WTC11 (cell line): Measurements from ENCODE around the gene TBC1D12. TPM values are rescaled to one million over a fixed set of nuclear protein-coding genes. Genes with fewer than 3 reads are reported as not detected.

ENCODE experiments used
- ATF1 ChIP-seq: sonication (generic); formaldehyde crosslinking; IDR thresholded peaks from 2 replicates; pipeline ENCODE4 v1.8.1; 2023; ENCODE audit warnings: mild to moderate bottlenecking, moderate library complexity, missing genetic modification reagents
- ELF4 ChIP-seq: sonication (generic); formaldehyde crosslinking; IDR thresholded peaks from 2 replicates; pipeline ENCODE4 v1.8.1; 2022; ENCODE audit warnings: low read depth, mild to moderate bottlenecking, moderate library complexity, missing genetic modification reagents
- FOXP1 ChIP-seq: sonication (generic); formaldehyde crosslinking; IDR thresholded peaks from 2 replicates; pipeline ENCODE4 v1.8.0; 2022; ENCODE audit warnings: missing genetic modification reagents, mild to moderate bottlenecking, moderate library complexity, borderline replicate concordance
- GRHL2 ChIP-seq: fragments of 250-450 bp; sonication (Bioruptor Pico); IDR thresholded peaks from 2 replicates; pipeline ENCODE4 v1.8.0; 2022; ENCODE audit warnings: mild to moderate bottlenecking, moderate library complexity; ENCODE audit not compliant: insufficient replicate concordance, severe bottlenecking
- MYBL2 ChIP-seq: sonication (generic); formaldehyde crosslinking; IDR thresholded peaks from 2 replicates; pipeline ENCODE4 v1.8.1; 2023; ENCODE audit warnings: mild to moderate bottlenecking, moderate library complexity, missing genetic modification reagents
- NR3C1 ChIP-seq: sonication (generic); formaldehyde crosslinking; conservative IDR thresholded peaks from 2 replicates; pipeline ENCODE4 v1.8.1; 2023; ENCODE audit warnings: low read depth, mild to moderate bottlenecking, missing genetic modification reagents
- SMAD3 ChIP-seq: sonication (generic); formaldehyde crosslinking; IDR thresholded peaks from 2 replicates; pipeline ENCODE4 v1.8.0; 2022; ENCODE audit warnings: missing genetic modification reagents, mild to moderate bottlenecking, borderline replicate concordance
- TEAD1 ChIP-seq: sonication (generic); formaldehyde crosslinking; IDR thresholded peaks from 2 replicates; pipeline ENCODE4 v1.8.0; 2022; ENCODE audit warnings: mild to moderate bottlenecking, missing genetic modification reagents
- ZNF263 ChIP-seq: sonication (generic); formaldehyde crosslinking; IDR thresholded peaks from 2 replicates; pipeline ENCODE4 v1.8.1; 2022; ENCODE audit warnings: low read depth, mild to moderate bottlenecking, moderate library complexity, missing genetic modification reagents
- ZNF423 ChIP-seq: fragments of 250-450 bp; sonication (Bioruptor Pico); IDR thresholded peaks from 2 replicates; pipeline ENCODE4 v2.1.2; 2022; ENCODE audit warnings: mild to moderate bottlenecking, moderate library complexity
- total RNA-seq: library from RNA; stranded (reverse); gene quantifications from 3 replicates; pipeline ENCODE4 v1.2.3, GENCODE V29; 2021
- TF ChIP-seq, protein P1 (sequence below): sonication (generic); formaldehyde crosslinking; IDR thresholded peaks from 2 replicates; pipeline ENCODE4 v1.8.0; 2022; ENCODE audit warnings: mild to moderate bottlenecking, missing genetic modification reagents
- TF ChIP-seq, protein P2 (sequence below): sonication (generic); formaldehyde crosslinking; IDR thresholded peaks from 2 replicates; pipeline ENCODE4 v1.8.0; 2022; ENCODE audit warnings: mild to moderate bottlenecking, missing genetic modification reagents
- TF ChIP-seq, protein P3 (sequence below): sonication (generic); formaldehyde crosslinking; IDR thresholded peaks from 2 replicates; pipeline ENCODE4 v1.8.1; 2022; ENCODE audit warnings: low read depth, missing genetic modification reagents, borderline replicate concordance
- TF ChIP-seq, protein P4 (sequence below): sonication (generic); formaldehyde crosslinking; conservative IDR thresholded peaks from 2 replicates; pipeline ENCODE4 v1.8.1; 2022; ENCODE audit warnings: mild to moderate bottlenecking, missing genetic modification reagents
- TF ChIP-seq, protein P5 (sequence below): sonication (generic); formaldehyde crosslinking; IDR thresholded peaks from 2 replicates; pipeline ENCODE4 v1.8.1; 2022; ENCODE audit warnings: low read depth, mild to moderate bottlenecking, moderate library complexity, missing genetic modification reagents, borderline replicate concordance
- TF ChIP-seq, protein P6 (sequence below): sonication (generic); formaldehyde crosslinking; IDR thresholded peaks from 2 replicates; pipeline ENCODE4 v1.8.1; 2022; ENCODE audit warnings: mild to moderate bottlenecking, moderate library complexity, missing genetic modification reagents
- TF ChIP-seq, protein P7 (sequence below): sonication (generic); formaldehyde crosslinking; IDR thresholded peaks from 2 replicates; pipeline ENCODE4 v1.8.1; 2023; ENCODE audit warnings: mild to moderate bottlenecking, missing genetic modification reagents
- TF ChIP-seq, protein P8 (sequence below): sonication (generic); formaldehyde crosslinking; IDR thresholded peaks from 2 replicates; pipeline ENCODE4 v1.8.1; 2022; ENCODE audit warnings: mild to moderate bottlenecking, missing genetic modification reagents, moderate library complexity, borderline replicate concordance
- TF ChIP-seq, protein P9 (sequence below): fragments of 250-450 bp; sonication (Bioruptor Pico); IDR thresholded peaks from 2 replicates; pipeline ENCODE4 v2.1.2; 2022; ENCODE audit warnings: mild to moderate bottlenecking, moderate library complexity
- TF ChIP-seq, protein P10 (sequence below): sonication (generic); formaldehyde crosslinking; IDR thresholded peaks from 2 replicates; pipeline ENCODE4 v1.8.1; 2022; ENCODE audit warnings: missing genetic modification reagents, borderline replicate concordance
- TF ChIP-seq, protein P11 (sequence below): sonication (generic); formaldehyde crosslinking; IDR thresholded peaks from 2 replicates; pipeline ENCODE4 v1.8.0; 2022; ENCODE audit warnings: mild to moderate bottlenecking, missing genetic modification reagents

The TBC1D12 gene
- total RNA-seq, 1 experiment from 2014 or later: 2.2 TPM

DNA sequence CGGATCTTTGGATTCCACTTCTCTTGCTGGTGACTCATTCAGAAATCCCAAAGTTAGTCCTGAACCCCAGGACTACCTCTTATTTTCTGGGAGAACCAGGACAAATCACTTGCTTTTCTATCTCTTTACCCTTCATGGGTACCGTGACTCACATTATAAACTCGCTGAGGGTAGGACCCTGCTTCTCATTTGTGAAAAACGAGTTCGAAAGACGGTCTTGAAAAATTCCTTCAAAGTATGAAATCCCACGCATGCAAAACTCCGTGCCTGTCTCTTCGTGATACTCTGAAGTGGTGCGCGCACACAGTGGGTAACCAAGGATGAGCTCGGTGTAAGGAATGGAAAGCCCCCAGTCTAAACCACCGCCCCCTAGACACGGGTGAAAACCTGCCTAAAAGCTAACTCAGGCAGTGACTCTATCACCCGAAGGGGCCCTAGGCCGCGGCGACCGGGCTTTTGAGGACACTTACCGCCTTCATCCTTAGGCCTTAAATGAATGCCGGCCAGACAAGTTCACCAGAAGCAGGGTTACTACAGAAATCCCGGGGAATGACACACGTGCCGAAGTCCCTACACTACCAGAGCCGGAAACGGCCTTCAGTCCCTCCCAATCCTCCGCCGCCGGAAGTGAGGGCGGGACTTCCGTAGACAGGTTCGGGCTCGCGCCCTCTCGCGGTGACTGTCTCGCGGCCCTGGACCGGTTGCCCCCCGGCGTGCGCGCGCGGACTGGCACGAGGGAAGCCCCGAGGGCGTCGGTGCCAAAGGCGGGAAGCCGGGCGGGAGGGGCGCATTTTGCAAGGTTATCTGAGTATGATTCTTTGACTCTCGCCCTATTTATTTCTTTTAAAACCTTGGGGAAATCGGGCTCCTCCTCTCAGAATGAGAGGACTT lies 39.7 kb upstream of the TBC1D12 start, which contains the start of gene NOC3L (continued):
- TF ChIP-seq, protein P1, sequence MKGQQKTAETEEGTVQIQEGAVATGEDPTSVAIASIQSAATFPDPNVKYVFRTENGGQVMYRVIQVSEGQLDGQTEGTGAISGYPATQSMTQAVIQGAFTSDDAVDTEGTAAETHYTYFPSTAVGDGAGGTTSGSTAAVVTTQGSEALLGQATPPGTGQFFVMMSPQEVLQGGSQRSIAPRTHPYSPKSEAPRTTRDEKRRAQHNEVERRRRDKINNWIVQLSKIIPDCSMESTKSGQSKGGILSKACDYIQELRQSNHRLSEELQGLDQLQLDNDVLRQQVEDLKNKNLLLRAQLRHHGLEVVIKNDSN (CRISPR knock-in tag): peak; percentile 82
- TF ChIP-seq, protein P2, sequence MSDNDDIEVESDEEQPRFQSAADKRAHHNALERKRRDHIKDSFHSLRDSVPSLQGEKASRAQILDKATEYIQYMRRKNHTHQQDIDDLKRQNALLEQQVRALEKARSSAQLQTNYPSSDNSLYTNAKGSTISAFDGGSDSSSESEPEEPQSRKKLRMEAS: peak; percentile 100
- TF ChIP-seq, protein P3, sequence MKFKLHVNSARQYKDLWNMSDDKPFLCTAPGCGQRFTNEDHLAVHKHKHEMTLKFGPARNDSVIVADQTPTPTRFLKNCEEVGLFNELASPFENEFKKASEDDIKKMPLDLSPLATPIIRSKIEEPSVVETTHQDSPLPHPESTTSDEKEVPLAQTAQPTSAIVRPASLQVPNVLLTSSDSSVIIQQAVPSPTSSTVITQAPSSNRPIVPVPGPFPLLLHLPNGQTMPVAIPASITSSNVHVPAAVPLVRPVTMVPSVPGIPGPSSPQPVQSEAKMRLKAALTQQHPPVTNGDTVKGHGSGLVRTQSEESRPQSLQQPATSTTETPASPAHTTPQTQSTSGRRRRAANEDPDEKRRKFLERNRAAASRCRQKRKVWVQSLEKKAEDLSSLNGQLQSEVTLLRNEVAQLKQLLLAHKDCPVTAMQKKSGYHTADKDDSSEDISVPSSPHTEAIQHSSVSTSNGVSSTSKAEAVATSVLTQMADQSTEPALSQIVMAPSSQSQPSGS (CRISPR knock-in tag): peak; percentile 92
- TF ChIP-seq, protein P4, sequence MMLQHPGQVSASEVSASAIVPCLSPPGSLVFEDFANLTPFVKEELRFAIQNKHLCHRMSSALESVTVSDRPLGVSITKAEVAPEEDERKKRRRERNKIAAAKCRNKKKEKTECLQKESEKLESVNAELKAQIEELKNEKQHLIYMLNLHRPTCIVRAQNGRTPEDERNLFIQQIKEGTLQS (CRISPR knock-in tag): peak; percentile 88
- TF ChIP-seq, protein P5, sequence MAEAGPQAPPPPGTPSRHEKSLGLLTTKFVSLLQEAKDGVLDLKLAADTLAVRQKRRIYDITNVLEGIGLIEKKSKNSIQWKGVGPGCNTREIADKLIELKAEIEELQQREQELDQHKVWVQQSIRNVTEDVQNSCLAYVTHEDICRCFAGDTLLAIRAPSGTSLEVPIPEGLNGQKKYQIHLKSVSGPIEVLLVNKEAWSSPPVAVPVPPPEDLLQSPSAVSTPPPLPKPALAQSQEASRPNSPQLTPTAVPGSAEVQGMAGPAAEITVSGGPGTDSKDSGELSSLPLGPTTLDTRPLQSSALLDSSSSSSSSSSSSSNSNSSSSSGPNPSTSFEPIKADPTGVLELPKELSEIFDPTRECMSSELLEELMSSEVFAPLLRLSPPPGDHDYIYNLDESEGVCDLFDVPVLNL: peak; percentile 90
- no peak for TF ChIP-seq ZNF423 (CRISPR knock-in tag)
- peak; percentile 80 for TF ChIP-seq ZNF263 (CRISPR knock-in tag)
- TF ChIP-seq, protein P6, sequence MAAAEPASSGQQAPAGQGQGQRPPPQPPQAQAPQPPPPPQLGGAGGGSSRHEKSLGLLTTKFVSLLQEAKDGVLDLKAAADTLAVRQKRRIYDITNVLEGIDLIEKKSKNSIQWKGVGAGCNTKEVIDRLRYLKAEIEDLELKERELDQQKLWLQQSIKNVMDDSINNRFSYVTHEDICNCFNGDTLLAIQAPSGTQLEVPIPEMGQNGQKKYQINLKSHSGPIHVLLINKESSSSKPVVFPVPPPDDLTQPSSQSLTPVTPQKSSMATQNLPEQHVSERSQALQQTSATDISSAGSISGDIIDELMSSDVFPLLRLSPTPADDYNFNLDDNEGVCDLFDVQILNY (CRISPR knock-in tag): peak; percentile 98
- TF ChIP-seq MYBL2 (CRISPR knock-in tag): peak; percentile 98
- peak; percentile 99 for TF ChIP-seq FOXP1
- TF ChIP-seq NR3C1 (CRISPR knock-in tag): peak; percentile 90; the same call in 1 of the 2 replicates
- TF ChIP-seq TEAD1: peak; percentile 99
- TF ChIP-seq ATF1 (CRISPR knock-in tag): peak; percentile 83; the same call in 1 of the 2 replicates
- TF ChIP-seq GRHL2 (CRISPR knock-in tag): no peak
- TF ChIP-seq, protein P7, sequence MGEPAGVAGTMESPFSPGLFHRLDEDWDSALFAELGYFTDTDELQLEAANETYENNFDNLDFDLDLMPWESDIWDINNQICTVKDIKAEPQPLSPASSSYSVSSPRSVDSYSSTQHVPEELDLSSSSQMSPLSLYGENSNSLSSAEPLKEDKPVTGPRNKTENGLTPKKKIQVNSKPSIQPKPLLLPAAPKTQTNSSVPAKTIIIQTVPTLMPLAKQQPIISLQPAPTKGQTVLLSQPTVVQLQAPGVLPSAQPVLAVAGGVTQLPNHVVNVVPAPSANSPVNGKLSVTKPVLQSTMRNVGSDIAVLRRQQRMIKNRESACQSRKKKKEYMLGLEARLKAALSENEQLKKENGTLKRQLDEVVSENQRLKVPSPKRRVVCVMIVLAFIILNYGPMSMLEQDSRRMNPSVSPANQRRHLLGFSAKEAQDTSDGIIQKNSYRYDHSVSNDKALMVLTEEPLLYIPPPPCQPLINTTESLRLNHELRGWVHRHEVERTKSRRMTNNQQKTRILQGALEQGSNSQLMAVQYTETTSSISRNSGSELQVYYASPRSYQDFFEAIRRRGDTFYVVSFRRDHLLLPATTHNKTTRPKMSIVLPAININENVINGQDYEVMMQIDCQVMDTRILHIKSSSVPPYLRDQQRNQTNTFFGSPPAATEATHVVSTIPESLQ (CRISPR knock-in tag): no peak
- TF ChIP-seq, protein P8, sequence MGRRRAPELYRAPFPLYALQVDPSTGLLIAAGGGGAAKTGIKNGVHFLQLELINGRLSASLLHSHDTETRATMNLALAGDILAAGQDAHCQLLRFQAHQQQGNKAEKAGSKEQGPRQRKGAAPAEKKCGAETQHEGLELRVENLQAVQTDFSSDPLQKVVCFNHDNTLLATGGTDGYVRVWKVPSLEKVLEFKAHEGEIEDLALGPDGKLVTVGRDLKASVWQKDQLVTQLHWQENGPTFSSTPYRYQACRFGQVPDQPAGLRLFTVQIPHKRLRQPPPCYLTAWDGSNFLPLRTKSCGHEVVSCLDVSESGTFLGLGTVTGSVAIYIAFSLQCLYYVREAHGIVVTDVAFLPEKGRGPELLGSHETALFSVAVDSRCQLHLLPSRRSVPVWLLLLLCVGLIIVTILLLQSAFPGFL: peak; percentile 97
- TF ChIP-seq, protein P9, sequence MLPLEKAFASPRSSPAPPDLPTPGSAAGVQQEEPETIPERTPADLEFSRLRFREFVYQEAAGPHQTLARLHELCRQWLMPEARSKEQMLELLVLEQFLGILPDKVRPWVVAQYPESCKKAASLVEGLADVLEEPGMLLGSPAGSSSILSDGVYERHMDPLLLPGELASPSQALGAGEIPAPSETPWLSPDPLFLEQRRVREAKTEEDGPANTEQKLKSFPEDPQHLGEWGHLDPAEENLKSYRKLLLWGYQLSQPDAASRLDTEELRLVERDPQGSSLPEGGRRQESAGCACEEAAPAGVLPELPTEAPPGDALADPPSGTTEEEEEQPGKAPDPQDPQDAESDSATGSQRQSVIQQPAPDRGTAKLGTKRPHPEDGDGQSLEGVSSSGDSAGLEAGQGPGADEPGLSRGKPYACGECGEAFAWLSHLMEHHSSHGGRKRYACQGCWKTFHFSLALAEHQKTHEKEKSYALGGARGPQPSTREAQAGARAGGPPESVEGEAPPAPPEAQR (CRISPR knock-in tag): no peak
- peak; percentile 94 for TF ChIP-seq ELF4
- TF ChIP-seq, protein P10, sequence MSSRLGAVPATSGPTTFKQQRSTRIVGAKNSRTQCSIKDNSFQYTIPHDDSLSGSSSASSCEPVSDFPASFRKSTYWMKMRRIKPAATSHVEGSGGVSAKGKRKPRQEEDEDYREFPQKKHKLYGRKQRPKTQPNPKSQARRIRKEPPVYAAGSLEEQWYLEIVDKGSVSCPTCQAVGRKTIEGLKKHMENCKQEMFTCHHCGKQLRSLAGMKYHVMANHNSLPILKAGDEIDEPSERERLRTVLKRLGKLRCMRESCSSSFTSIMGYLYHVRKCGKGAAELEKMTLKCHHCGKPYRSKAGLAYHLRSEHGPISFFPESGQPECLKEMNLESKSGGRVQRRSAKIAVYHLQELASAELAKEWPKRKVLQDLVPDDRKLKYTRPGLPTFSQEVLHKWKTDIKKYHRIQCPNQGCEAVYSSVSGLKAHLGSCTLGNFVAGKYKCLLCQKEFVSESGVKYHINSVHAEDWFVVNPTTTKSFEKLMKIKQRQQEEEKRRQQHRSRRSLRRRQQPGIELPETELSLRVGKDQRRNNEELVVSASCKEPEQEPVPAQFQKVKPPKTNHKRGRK (CRISPR knock-in tag): peak; percentile 82; the same call in 1 of the 2 replicates
- TF ChIP-seq, protein P11, sequence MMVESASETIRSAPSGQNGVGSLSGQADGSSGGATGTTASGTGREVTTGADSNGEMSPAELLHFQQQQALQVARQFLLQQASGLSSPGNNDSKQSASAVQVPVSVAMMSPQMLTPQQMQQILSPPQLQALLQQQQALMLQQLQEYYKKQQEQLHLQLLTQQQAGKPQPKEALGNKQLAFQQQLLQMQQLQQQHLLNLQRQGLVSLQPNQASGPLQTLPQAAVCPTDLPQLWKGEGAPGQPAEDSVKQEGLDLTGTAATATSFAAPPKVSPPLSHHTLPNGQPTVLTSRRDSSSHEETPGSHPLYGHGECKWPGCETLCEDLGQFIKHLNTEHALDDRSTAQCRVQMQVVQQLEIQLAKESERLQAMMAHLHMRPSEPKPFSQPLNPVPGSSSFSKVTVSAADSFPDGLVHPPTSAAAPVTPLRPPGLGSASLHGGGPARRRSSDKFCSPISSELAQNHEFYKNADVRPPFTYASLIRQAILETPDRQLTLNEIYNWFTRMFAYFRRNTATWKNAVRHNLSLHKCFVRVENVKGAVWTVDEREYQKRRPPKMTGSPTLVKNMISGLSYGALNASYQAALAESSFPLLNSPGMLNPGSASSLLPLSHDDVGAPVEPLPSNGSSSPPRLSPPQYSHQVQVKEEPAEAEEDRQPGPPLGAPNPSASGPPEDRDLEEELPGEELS (CRISPR knock-in tag): peak; percentile 98
- TF ChIP-seq SMAD3 (CRISPR knock-in tag): peak; percentile 99
